Smooth muscle cell (in vitro differentiated cells): Measurements from ENCODE around the gene IDH3B. TPM values are rescaled to one million over a fixed set of nuclear protein-coding genes. Genes with fewer than 3 reads are reported as not detected.

Experiments used
- DNase-seq: peaks from one replicate; lab custom pipeline; 2025; ENCODE audit not compliant: unreplicated experiment; lab: John Stamatoyannopoulos, UW
- H2AFZ ChIP-seq: fragments of 200-600 bp; sonication (generic); 2 replicates; pipeline ENCODE4 v1.6.0; 2016; ENCODE audit warnings: antibody characterized with exemption, low read depth, mild to moderate bottlenecking
- H3F3A ChIP-seq: fragments of 200-600 bp; sonication (generic); 2 replicates; pipeline ENCODE4 v1.6.0; 2017; ENCODE audit warnings: antibody characterized with exemption, low read depth
- H3K27ac ChIP-seq: fragments of 200-600 bp; sonication (generic); 2 replicates; pipeline ENCODE4 v1.5.1; 2016; ENCODE audit warnings: low read depth, mild to moderate bottlenecking
- H3K27me3 ChIP-seq: fragments of 200-600 bp; sonication (generic); 2 replicates; pipeline ENCODE4 v1.6.1; 2016; ENCODE audit warnings: low read depth, mild to moderate bottlenecking
- H3K36me3 ChIP-seq: fragments of 200-600 bp; sonication (generic); 2 replicates; pipeline ENCODE4 v1.5.1; 2016; ENCODE audit warnings: low read depth
- H3K4me1 ChIP-seq: fragments of 200-600 bp; sonication (generic); 2 replicates; pipeline ENCODE4 v1.5.1; 2016; ENCODE audit warnings: low read depth
- H3K4me2 ChIP-seq: fragments of 200-600 bp; sonication (generic); 2 replicates; pipeline ENCODE4 v1.6.0; 2016; ENCODE audit warnings: mild to moderate bottlenecking
- H3K4me3 ChIP-seq: fragments of 200-600 bp; sonication (generic); 2 replicates; pipeline ENCODE4 v1.5.1; 2016; ENCODE audit warnings: mild to moderate bottlenecking
- H3K79me2 ChIP-seq: fragments of 200-600 bp; sonication (generic); 2 replicates; pipeline ENCODE4 v1.6.0; 2016; ENCODE audit warnings: low read depth, mild to moderate bottlenecking
- H3K9ac ChIP-seq: fragments of 200-600 bp; sonication (generic); 2 replicates; pipeline ENCODE4 v1.6.0; 2016; ENCODE audit warnings: low read depth
- H3K9me3 ChIP-seq: fragments of 200-600 bp; sonication (generic); replicated peaks from 2 replicates; pipeline ENCODE4 v1.5.1; 2016; ENCODE audit warnings: low read depth
- H4K20me1 ChIP-seq: fragments of 200-600 bp; sonication (generic); 2 replicates; pipeline ENCODE4 v1.6.0; 2016; ENCODE audit warnings: low read depth
- CTCF ChIP-seq: fragments of 200-600 bp; sonication (generic); IDR thresholded peaks from 2 replicates; pipeline ENCODE4 v1.5.1; 2017; ENCODE audit warnings: borderline replicate concordance, mild to moderate bottlenecking, antibody characterized with exemption; ENCODE audit not compliant: insufficient read depth, poor library complexity, severe bottlenecking
- WGBS: methylation state at CpG from one replicate; pipeline ENCODE4 v1.1.7; 2016; ENCODE audit warnings: low lambda C conversion rate; 5-methylcytosine and 5-hydroxymethylcytosine counted together
- polyA plus RNA-seq: library from polyadenylated mRNA; unstranded; fragments of >200 nt; fragmentation: Nextera tagmentation; extraction: Ambion mirVana; gene quantifications from 2 replicates; pipeline ENCODE4 v1.2.1, GENCODE V29; 2016
- total RNA-seq: library from RNA; depleted of rRNA; stranded (reverse); fragments of >200 nt; gene quantifications from 2 replicates; pipeline ENCODE4 v1.2.3, GENCODE V29; 2014

Gene IDH3B
- total and polyA plus RNA-seq, 2 experiments from 2014 or later: 64.2 to 89.6 TPM

GRCh38 chr20:2695206-2695983, 31.4 kb upstream of the IDH3B start:
- peaks cover 24% of the 10 kb centered on the region for H4K20me1 ChIP-seq
- no peaks in the 10 kb centered on the region for H3K9me3 ChIP-seq
- H3K4me1 ChIP-seq: peaks cover 8% of the 10 kb centered on the region
- H3K27me3 ChIP-seq: peaks cover 29% of the 10 kb centered on the region
- DNase-seq: no peak
- H3K9ac ChIP-seq: no peak overlapping the region
- no peak overlapping the region for H3K27ac ChIP-seq
- 68% methylated on average over 13 of the region's 13 CpGs for WGBS
- H3F3A ChIP-seq: no peaks in the 10 kb centered on the region
- H3K79me2 ChIP-seq: no peaks in the 10 kb centered on the region
- no peak overlapping the region for H3K4me2 ChIP-seq
- no peak overlapping the region for H2AFZ ChIP-seq
- H3K4me3 ChIP-seq: no peak overlapping the region
- no peak for TF ChIP-seq CTCF
- no peaks in the 10 kb centered on the region for H3K36me3 ChIP-seq

- no peaks in the 10 kb centered on the region for H3K36me3 ChIP-seq
- H3K9me3 ChIP-seq: no peaks in the 10 kb centered on the region
- H3K4me2 ChIP-seq: no peak overlapping the region
- no peak for TF ChIP-seq CTCF
- H3K4me1 ChIP-seq: peaks cover 8% of the 10 kb centered on the region
- H3K4me3 ChIP-seq: no peak overlapping the region
- no peak overlapping the region for H3K9ac ChIP-seq
- peaks cover 22% of the 10 kb centered on the region for H4K20me1 ChIP-seq
- H2AFZ ChIP-seq: no peak overlapping the region
- no peak for DNase-seq
- peaks cover 21% of the 10 kb centered on the region for H3K27me3 ChIP-seq
- 24% methylated on average over 13 of the region's 13 CpGs for WGBS
- no peaks in the 10 kb centered on the region for H3K79me2 ChIP-seq
- H3F3A ChIP-seq: no peaks in the 10 kb centered on the region
- no peak overlapping the region for H3K27ac ChIP-seq
Measured at GRCh38 chr20:2694519-2694918, 30.5 kb upstream of the IDH3B start.

- Histone ChIP-seq H3K79me2 (no peaks in the 10 kb centered on the region), H3K9me3 (no peaks in the 10 kb centered on the region)
Measured at GRCh38 chr20:2694008-2694471, 30.0 kb upstream of the IDH3B start.

More at GRCh38 chr20:2694008-2694471, 30.0 kb upstream of the IDH3B start:
- H4K20me1 ChIP-seq: peaks cover 22% of the 10 kb centered on the region
- no peak overlapping the region for H3K9ac ChIP-seq
- H3K36me3 ChIP-seq: no peaks in the 10 kb centered on the region
- H3K27me3 ChIP-seq: peaks cover 25% of the 10 kb centered on the region
- peak overlapping the region; percentile 52 for H3K4me3 ChIP-seq
- H2AFZ ChIP-seq: no peak overlapping the region
- H3F3A ChIP-seq: no peaks in the 10 kb centered on the region
- no peak overlapping the region for H3K27ac ChIP-seq
- 17% methylated on average over 16 of the region's 23 CpGs for WGBS
- no peak for TF ChIP-seq CTCF
- peak overlapping the region; percentile 79 for H3K4me2 ChIP-seq
- DNase-seq: no peak
- H3K4me1 ChIP-seq: peaks cover 8% of the 10 kb centered on the region
